ENCODE results near the gene PLCD4. TPM values are rescaled to one million over a fixed set of nuclear protein-coding genes. Genes with fewer than 3 reads are reported as not detected.

Gene PLCD4
- polyA plus RNA-seq, 2 of the 4 experiments (the other 2 are of a cell fraction): 1.2 to 2.8 TPM

DNA sequence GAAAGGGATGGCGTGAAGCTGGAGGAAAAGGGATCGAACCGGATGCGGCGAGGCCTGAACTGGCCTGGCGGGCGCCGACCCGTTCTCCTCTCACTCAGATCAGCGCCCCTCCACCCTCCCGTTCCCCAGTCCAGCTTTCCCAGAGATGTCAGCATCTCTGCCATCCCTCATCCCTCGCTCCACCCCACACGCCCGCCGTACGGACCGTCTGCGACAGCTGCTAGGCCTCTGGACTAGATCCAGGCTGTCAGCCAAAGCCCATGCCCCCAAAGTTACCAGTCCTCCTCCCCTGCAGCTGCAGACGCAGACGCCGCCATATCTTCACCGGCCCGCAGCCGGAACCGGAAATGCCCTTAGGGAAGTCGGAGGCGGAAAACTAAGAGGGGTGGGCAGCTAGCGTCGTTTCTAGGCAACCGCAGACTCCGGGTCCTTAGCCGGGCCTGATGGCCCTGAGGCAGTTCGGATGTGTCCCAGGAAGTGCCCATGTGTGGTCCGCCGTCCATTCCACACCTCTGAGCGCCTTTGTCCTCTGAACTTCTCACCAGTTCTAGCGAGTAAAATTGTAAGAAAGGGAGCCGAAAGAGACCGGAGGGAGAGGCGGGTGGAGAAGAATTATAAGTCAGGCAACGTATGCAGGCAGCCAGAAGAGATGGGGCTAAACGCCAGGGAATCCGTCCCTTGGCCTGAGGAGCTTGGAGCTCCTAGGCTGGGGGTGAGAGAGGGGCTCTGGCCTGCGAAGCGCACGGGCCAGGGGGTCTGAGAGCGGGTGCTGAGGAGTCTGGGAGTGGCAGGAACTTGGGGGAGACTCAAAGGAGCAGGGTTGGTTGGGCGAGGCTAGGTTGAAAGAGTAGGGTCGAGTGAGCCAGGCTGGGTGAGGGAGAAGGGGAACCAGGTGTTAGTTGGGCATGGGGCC lies 64.2 kb downstream of the PLCD4 start, which contains the start of the genes RNF25 and STK36:
TSS of gene RNF25 (minus strand) at position 349 of the 913 bp plus-strand sequence. CDS start at position 317, 32 bp downstream.
TSS of gene STK36 (plus strand) at position 433 of the 913 bp plus-strand sequence. CDS start 744 bp downstream, outside the sequence.
- no peak for FAIRE-seq
- peak within 1 kb of the TSS; percentile 97 for H3K4me2 ChIP-seq
- WGBS (ENCODE audit: missing lambda C conversion rate): 3% methylated on average over 48 of the region's 49 CpGs
- H3K4me3 ChIP-seq: peak within 1 kb of the TSS; percentile 87
- peak; percentile 99 for ATAC-seq
- H3K4me1 ChIP-seq: peaks cover 11% of the 10 kb centered on the region; the same call in 2 of the 3 replicates
- no peaks in the 10 kb centered on the region for H3K9me3 ChIP-seq
- POLR2A ChIA-PET: interaction anchor here (0.7 to 2.7 kb wide), 6 partner anchors 9 to 176 kb away, joined by 3 to 37 read pairs (median 4); partner anchors contain the start of genes BCS1L and ZNF142
- H3K27ac ChIP-seq: peak within 1 kb of the TSS; percentile 84 to 90
- CTCF ChIA-PET: interaction anchor here (0.9 to 4.3 kb wide), 8 partner anchors 13 to 381 kb away, joined by 3 to 26 read pairs (median 9); partner anchors contain the start of genes BCS1L and ZNF142
- DNase-seq (ENCODE audit: low read depth in 1 of 2, low spot score in 1 of 2): peak; percentile 84 to 88
- TF ChIP-seq TP53 (CRISPR knock-in tag; IDR thresholded peaks at IDR 0.05): no peak
- no peak for TF ChIP-seq CHD2 (IDR thresholded peaks at IDR 0.05; ENCODE audit: low read length, partially characterized antibody)
- TF ChIP-seq KDM5A (IDR thresholded peaks at IDR 0.05): peak; percentile 94
- TF ChIP-seq BHLHE40 (IDR thresholded peaks at IDR 0.05; ENCODE audit: low read depth, low read length): no peak
- peak; percentile 51 to 83; a peak in 4 of 5 replicates for TF ChIP-seq JUN (IDR thresholded peaks at IDR 0.05)
- no peak for TF ChIP-seq CEBPB (IDR thresholded peaks at IDR 0.05)
- no peak for TF ChIP-seq ZFP36 (IDR thresholded peaks at IDR 0.05; ENCODE audit: borderline replicate concordance, partially characterized antibody)
- TF ChIP-seq EHF (CRISPR knock-in tag; IDR thresholded peaks at IDR 0.05): no peak
- TF ChIP-seq RNF2 (IDR thresholded peaks at IDR 0.05; ENCODE audit: borderline replicate concordance, low read depth): no peak
- TF ChIP-seq REST (IDR thresholded peaks at IDR 0.05): no peak
- TF ChIP-seq E2F6 (IDR thresholded peaks at IDR 0.05; ENCODE audit: borderline replicate concordance, low read depth): no peak
- TF ChIP-seq RARB (CRISPR knock-in tag; IDR thresholded peaks at IDR 0.05): no peak
- no peak for TF ChIP-seq CHD4 (IDR thresholded peaks at IDR 0.05; ENCODE audit: borderline replicate concordance)
- TF ChIP-seq HOXB13 (CRISPR knock-in tag; IDR thresholded peaks at IDR 0.05; ENCODE audit: low read depth): no peak
- no peak for TF ChIP-seq MAFK (IDR thresholded peaks at IDR 0.05; ENCODE audit: partially characterized antibody)
- no peak for TF ChIP-seq HOXA7 (CRISPR knock-in tag; IDR thresholded peaks at IDR 0.05)
- TF ChIP-seq HES2 (IDR thresholded peaks at IDR 0.05): no peak
- no peak for TF ChIP-seq SMC3 (IDR thresholded peaks at IDR 0.05)
- no peak for TF ChIP-seq CBX2 (IDR thresholded peaks at IDR 0.05; ENCODE audit: borderline replicate concordance, low read depth)
- no peak for TF ChIP-seq POLR2AphosphoS2 (conservative IDR thresholded peaks at IDR 0.05; ENCODE audit: low read length)
- TF ChIP-seq SREBF2 (IDR thresholded peaks at IDR 0.05): no peak
- no peak for TF ChIP-seq HEYL (CRISPR knock-in tag; IDR thresholded peaks at IDR 0.05)
- TF ChIP-seq NPAS2 (CRISPR knock-in tag; IDR thresholded peaks at IDR 0.05; ENCODE audit: borderline replicate concordance): no peak
- no peak for TF ChIP-seq KDM1A (IDR thresholded peaks at IDR 0.05; ENCODE audit: low read depth)
- no peak for TF ChIP-seq NFE2L2 (conservative IDR thresholded peaks at IDR 0.05; ENCODE audit: low read length)
- no peak for TF ChIP-seq TFCP2L1 (CRISPR knock-in tag; IDR thresholded peaks at IDR 0.05)
- TF ChIP-seq, protein P1, sequence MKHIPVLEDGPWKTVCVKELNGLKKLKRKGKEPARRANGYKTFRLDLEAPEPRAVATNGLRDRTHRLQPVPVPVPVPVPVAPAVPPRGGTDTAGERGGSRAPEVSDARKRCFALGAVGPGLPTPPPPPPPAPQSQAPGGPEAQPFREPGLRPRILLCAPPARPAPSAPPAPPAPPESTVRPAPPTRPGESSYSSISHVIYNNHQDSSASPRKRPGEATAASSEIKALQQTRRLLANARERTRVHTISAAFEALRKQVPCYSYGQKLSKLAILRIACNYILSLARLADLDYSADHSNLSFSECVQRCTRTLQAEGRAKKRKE (CRISPR knock-in tag; IDR thresholded peaks at IDR 0.05; ENCODE audit: low read depth): no peak
- TF ChIP-seq, protein P2, sequence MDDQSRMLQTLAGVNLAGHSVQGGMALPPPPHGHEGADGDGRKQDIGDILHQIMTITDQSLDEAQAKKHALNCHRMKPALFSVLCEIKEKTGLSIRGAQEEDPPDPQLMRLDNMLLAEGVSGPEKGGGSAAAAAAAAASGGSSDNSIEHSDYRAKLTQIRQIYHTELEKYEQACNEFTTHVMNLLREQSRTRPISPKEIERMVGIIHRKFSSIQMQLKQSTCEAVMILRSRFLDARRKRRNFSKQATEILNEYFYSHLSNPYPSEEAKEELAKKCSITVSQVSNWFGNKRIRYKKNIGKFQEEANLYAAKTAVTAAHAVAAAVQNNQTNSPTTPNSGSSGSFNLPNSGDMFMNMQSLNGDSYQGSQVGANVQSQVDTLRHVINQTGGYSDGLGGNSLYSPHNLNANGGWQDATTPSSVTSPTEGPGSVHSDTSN (IDR thresholded peaks at IDR 0.05): no peak
- TF ChIP-seq RCOR1 (IDR thresholded peaks at IDR 0.05; ENCODE audit: low read depth, low read length): no peak
- no peak for TF ChIP-seq CTCF (IDR thresholded peaks at IDR 0.05)
- no peak for TF ChIP-seq HDAC2 (IDR thresholded peaks at IDR 0.05)
- TF ChIP-seq JUNB (IDR thresholded peaks at IDR 0.05): no peak
- no peak for TF ChIP-seq HOXB5 (CRISPR knock-in tag; IDR thresholded peaks at IDR 0.05)

Measured in A549 (cell line).